GM21529 (cell line): ENCODE measurements around the gene ABCC6.

ENCODE experiments used
- ATAC-seq: cut with Tn5 transposase; IDR thresholded peaks from one replicate; pipeline ENCODE4 v1.9.1; 2021; ENCODE audit not compliant: unreplicated experiment

The ABCC6 gene

DNA sequence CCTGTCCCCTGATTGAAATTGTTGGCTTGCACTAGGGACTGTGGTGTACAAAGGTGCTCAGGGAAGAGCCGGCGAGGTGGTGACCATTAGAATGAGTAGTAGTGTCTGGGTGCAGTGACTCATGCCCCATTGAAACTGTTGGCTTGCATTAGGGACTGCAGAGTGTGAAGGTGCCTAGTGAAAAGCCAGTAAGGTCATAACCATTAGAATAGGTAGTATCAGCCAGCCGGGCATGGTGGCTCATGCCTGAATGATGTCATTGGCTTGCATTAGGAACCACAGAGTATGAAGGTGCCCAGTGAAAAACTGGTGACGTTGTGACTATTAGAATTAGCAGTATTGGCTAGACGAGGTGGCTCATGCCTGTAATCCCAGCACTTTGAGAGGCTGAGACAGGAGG lies 78.9 kb downstream of the ABCC6 start:
- ATAC-seq, result no peak

DNA sequence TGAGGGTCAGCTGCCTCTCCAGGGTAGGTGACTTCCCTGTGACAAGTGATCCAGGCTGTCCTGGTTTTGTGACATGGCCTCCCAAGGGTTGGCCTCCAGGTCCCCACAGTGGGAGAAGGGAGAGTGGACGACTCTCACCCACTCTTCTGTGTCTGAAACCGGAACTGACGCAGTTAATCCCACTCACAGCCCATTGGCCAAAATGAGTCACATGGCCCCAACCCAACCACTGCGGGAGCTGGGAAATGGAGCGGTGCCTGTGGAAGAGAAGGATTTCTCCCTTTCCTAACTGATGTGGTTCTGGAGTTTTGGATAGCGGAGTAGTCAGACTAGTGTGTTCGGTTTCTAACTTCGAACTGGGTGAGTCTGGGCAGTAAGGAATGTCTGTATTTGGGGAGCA lies 79.4 kb downstream of the ABCC6 start:
- no peak for ATAC-seq

DNA sequence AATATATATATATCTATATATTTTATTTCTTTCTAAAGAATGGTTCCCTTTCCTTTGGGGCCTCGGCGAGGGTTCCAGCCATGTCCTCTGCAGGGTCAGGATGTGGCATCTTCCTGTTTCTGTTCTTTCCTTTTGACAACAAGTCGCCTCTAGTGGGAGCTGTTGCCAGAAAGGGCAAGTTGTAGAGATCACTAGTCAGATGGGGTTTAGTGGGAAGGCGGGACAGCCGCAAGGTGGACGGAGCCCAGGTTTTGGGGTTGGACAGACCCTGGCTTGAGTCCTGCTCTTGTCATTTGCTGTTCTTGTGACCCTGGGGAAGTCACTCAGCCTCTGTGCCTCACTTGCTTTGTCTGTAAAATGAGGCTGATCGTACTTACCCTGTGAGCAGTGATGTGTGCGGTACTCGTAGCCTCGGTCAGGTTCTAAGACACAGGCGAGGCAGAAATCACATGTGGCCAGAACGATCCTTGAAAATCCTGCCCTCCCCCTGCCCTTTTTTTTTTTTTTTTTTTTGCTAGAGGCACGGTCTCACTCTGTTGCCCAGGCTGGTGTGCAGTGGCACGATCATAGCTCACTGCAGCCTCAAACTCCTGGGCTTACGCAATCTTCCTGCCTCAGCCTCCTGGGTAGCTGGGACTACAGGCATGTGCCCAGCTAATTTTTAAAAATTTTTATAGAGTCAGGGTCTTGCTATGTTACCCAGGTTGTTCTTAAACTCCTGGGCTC lies 80.1 kb downstream of the ABCC6 start:
- ATAC-seq, result no peak

DNA sequence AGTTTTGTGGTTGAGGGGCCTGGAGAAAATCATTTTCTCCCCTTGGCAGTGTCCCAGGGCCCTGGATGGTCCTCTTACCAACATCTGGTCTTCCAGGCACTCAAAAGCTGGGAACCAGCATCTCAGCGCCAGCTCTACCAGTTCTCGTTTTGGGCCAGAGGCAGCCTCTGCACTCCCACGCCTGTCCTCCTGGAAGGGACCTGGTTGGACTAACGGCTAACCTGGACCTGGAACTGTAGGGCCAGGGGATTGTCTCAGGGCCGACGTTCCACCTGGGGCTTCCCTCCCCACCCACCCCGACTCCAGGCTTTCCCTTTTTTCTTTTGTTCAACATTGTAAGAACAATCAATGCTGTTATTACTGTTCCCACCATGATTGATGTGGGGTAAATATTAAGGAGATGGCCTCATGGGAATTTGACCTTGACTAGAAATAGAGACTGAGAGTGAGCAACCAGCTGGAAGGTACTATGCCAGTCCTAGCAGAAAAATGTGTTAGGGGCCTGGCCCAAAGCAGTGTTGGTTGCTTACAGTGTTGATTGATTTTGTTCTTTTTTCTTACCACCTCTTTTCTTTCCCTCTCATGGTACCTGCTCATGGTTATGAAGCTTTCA lies 81.4 kb downstream of the ABCC6 start:
- ATAC-seq, result no peak

DNA sequence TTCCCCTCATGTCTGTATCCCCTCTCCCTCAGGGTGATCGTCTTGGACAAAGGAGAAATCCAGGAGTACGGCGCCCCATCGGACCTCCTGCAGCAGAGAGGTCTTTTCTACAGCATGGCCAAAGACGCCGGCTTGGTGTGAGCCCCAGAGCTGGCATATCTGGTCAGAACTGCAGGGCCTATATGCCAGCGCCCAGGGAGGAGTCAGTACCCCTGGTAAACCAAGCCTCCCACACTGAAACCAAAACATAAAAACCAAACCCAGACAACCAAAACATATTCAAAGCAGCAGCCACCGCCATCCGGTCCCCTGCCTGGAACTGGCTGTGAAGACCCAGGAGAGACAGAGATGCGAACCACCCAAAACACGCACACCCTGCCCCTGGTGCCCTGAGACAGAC lies 82.2 kb downstream of the ABCC6 start:
- no peak for ATAC-seq

DNA sequence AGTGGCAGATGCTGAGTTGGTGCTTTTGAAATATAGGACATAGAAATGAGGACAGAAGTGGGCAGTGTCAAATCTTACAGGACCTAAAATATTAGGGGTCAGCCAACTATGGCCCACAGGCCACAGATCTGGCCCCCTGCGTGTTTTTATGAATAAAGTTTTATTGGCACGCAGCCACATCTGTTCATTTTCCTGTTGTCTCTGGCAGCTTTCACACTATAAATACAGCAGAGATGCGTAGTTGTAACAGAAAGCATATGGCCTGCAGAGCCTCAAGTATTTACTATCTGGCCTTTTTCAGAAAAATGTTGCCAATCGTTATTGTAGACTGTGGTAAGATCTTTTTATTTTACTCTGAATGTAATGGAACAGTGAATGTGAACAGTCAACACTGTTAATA lies 82.8 kb downstream of the ABCC6 start:
- no peak for ATAC-seq

DNA sequence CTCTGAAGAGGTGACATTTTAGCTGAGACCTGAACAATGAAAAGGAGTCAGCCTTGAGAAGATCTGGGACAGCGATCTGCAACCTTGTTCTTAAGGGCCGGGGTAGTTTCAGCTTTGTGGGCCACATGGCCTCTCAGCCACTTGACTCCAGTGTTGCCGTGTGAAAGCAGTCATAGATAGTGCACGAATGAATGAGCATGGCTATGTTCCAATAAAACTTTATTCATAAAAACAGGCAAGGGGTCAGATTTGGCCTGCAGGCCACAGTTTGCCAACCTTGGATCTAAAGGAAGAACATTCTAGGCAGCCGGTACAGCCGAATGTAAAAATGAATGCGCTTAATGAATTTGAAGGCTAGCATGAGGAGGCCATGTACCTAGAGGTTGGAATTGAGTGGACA lies 83.5 kb downstream of the ABCC6 start:
- no peak for ATAC-seq

DNA sequence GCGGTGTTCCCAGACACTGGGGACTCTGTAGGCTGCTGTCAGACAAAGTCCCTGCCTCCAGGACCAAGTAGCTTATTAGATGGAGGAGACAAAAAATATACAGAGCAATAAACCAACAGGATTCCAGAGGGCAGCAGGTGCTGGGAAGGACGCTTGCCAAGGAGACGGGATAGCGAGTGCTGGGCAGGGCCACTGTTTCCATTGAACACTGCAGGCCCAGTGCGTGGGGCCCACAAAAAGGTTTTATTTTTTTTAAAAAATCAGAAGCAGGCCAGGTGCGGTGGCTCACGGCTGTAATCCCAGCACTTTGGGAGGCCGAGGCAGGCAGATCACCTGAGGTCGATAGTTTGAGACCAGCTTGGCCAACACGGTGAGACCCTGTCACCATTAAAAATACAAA lies 84.2 kb downstream of the ABCC6 start:
- ATAC-seq, result no peak

DNA sequence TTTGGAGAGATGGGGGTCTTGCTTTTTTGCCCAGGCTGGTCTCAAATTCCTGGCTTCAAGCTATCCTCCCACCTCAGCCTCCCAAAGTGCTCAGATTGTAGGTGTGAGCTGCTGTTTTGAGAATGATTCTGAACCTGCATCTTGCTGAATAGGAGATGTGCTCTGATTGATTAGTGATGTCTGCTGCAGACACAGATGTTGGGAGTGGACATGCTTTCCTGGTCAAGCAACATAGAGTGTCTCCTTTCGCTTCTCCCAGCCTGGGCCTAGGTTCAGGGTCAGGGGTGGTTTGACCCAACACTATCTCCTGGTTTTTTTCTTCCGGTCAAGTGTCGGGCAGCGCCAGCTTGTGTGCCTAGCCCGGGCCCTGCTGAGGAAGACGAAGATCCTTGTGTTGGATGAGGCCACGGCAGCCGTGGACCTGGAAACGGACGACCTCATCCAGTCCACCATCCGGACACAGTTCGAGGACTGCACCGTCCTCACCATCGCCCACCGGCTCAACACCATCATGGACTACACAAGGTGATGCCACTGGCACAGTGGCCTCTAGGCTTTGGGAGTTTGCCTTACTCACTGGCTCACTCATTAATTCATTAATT lies 85.2 kb downstream of the ABCC6 start:
- ATAC-seq, result no peak

DNA sequence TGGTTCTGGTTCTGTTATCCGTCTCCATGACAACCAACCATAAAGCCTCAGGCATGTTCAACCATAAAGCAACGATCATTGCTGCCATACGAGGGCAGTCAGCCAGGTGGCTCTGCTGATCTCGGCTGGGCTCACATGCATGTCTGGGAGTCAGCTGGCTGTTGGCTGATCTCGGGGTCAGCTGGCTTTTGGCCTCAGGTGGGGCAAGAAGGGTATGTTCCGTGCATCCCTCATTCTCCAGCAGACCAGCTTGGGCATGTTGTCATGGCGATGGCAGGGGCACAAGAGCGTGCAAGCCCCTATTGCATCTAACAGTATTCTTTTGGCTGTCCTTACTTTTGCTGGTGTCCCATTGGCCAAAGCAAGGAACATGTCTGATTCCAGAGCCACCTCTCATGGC lies 86.2 kb downstream of the ABCC6 start:
- no peak for ATAC-seq

DNA sequence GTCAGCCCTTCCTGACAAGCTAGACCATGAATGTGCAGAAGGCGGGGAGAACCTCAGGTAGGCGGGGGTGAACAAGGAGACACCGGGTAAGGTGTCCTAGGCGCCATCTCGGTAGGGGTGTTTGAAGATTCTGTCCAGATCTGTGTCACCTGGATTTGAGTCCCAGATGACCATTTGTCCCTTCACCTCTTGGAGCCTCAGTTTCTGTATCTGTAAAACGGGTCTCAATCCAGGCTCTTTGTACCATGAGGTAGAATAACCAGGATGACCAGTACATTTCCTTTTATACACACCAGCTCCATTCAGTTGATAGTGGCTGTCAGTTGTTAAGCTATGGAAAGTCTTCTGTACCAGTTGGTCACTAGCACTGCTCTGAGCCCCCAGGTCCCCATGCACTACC lies 86.7 kb downstream of the ABCC6 start:
- ATAC-seq, result no peak

DNA sequence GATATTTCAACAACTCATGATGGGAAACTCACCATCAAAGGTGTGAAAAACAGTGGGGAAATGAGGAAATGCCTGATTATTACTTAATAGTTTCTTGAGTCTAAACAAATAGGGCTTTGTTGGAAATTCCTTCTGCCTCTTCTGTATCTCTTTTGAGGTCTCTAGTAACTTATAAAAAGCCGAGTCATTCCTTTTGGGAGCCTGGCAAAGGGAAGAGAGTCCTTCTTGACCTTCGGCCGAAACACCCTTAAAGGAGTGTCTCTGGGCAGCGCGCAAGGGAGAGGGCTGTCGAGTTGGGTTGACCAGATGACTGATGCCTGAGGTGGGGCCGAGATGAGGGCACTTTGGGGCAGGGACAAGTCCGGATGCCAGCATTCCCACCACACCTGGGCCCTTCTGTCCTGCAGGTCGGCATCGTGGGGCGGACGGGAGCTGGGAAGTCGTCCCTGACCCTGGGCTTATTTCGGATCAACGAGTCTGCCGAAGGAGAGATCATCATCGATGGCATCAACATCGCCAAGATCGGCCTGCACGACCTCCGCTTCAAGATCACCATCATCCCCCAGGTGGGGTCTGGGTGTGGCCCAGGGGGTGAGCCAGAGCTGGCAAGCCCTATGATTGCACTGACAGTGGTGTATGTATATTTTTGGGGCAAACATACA lies 89.2 kb downstream of the ABCC6 start:
- ATAC-seq, result no peak

DNA sequence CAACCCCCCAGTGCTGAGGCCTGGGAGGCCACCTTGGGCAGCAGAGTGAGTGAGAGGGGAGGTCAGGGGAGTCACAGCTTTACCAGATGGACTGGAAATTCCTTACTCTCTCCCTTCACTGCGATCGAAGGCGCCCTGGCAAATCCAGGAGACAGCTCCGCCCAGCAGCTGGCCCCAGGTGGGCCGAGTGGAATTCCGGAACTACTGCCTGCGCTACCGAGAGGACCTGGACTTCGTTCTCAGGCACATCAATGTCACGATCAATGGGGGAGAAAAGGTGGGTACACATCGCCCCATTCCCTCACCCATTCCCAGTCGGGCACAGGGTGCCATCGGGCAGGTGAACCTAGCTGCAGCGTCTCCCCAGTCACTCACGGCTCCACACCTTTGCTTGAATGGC lies 91.6 kb downstream of the ABCC6 start:
- ATAC-seq, result no peak

DNA sequence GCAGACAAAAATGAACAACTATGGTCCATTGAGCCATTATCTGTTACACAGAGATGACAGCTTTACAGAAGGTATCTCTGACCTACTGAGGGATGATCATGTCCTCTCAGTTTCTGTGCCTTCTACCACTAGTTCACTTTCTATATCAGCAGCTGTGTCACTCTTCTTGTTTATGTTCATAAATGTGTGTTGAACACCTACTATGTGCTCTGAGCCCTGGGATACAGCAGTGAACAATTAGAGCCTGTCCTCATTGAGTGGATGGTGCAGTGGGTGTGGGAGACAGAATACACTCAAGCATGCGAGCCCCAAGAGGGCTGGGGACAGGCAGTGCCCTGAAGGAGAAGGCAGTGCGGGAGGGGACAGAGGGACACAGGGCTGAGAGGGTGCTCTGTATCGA lies 92.1 kb downstream of the ABCC6 start:
- no peak for ATAC-seq

DNA sequence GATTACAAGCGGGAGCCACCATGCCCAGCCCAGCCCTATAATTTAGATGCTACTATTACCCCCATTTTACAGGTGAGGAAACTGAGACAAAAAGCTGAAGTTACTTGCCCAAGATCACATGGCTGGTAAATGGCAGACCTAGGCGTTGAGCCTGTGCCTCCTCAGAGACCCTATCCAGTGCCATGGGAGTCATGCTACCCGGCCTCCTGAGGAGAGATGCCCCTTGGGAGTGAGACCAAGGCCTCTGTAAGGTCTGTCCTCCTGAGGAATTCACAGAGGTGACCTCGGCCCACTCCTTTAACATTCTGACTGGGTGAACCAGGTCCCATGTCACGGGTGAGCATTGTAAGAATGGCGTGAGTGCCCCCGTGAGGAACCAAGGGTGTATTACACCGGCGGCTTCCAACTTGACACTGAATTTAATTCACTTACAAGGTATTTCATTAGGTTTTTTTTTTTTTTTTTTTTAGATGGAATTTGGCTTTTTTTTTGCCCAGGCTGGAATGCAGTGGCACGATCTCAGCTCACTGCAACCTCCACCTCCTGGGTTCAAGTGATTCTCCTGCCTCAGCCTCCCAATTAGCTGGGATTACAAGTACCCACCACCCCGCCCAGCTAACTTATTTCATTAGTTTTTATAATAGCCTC lies 95.7 kb downstream of the ABCC6 start:
- ATAC-seq, result no peak

DNA sequence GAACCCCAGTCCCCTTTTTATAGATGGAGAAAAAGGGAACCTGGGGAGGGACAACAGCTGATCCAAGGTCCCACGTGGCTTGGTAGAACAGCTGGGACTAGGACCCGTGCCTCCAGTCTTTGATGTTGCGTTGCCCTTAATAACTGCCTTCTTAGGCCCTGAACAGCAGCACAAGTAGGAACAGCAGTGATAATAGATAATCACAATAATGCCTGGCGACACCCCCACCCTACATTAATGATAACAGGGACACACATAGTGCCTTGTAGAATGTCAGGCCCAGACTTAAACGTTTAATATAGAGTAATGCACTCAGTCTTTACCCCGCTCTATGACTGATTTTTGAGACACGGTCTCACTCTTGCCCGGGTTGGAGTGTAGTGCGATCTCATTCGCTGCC lies 96.4 kb downstream of the ABCC6 start:
- ATAC-seq, result no peak

DNA sequence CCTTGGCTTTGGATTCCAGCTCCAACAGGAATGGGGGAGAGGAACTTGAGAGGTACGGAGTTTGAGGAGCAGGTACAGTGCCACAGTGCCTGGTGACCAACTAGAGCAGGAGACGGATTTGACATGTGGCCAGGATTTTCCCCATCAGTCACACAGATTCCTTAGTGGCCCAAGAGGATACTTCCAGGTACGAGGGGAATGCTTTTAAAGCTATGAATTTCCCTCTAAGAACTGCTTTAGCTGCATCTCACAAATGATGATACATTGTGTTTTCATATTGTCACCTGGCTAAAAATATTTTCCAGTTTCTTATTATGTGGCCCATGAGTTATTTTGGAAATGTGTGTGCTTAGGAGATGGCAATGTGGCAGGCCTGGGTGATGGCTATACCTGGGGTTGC lies 98.3 kb downstream of the ABCC6 start:
- no peak for ATAC-seq

DNA sequence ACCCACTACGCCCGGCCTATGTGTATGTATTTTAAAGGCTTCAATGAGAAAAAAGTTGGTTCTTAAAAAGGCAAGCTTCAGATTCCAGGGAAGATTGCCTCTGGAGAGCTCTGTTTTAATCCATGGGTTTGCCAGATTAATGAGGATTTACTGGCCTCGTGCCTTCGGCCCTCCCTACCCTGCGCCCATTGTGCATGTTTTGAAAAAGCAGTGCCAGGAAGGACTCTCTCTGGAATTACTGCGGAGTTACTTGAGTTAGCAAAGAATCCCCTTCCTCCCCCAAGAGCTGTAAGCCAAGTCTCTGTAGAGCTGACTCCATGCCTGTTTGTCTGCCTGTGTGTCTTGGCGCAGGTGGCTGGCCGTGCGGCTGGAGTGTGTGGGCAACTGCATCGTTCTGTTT lies 98.9 kb downstream of the ABCC6 start:
- ATAC-seq, result no peak

DNA sequence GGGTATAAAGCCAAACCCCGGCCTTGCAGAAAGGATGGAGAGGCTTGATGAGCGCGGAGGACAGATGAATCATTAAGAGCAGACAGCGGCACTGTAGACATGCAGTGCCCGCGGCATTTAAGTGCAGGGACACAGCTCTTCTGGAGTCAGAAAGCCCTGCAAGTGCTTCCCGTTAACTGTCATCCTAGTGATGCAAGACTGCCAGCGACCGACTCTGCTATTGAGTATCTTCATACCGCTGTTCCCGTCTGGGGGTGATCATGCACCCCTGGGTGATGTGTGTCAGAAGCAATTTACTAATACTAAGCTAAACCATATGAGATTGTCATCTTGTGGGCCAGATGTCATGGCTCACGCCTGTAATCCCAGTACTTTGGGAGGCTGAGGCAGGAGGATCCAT lies 101.0 kb downstream of the ABCC6 start:
- no peak for ATAC-seq

DNA sequence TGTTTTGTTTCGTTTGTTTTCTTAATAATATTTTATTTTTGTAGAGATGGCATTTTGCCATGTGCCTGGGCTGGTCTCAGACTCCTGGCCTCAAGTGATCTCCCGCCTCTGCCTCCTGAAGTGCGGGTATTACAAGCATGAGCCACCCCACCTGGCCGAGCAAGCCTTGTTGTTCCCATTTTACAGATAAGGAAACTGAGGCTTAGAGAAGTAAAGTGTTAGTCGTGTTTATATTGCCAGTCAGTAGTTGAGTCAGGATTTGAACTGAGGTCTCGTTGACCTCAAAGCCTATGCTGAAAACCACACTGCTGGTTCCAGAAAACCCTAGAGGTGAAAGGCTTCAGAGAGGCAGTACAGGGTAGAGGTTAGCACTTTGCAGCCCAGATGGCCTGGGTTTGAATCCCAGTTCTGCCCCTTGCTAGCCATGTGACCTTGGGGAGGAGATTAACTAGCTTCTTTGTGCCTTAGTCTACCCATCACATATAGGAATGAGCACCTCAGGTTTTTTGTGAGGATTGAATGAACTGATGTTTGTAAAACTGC lies 102.0 kb downstream of the ABCC6 start:
- no peak for ATAC-seq

DNA sequence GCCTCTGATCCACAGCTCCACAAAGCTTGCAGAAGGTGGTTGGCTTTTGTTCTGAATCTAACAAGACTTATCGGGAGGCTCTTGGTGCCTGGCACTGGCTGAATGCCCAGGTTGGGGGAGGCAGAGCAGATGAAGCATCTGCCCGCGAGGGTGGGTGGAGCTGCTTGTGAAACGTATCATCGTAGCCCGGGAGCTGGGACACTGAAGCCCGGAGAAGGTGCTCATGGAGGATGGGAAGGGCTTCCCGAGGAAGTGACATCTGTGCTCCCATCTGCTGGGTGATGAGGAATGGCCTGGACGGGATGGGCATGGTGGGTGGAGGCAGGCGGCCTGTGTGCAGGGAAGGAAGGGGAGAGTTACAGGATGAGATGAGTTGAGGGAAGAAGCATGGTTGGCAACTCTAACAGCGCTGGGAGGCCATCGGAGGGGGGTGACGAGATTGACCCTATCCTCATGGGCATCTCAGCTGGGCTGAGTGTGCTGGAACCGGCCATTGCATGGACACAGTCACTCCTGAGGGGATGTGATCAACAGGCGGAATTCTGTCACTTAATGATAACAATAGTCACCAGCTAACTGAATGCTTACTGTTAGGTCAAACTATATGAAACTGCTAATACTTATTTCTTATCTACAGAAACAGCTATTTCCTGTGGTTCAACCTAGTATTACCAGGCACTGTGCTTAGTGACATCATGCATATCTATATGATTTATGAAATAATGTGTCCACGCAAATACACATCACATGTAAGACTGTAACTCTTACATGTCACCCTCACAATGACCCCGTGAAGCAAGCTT lies 102.7 kb downstream of the ABCC6 start:
- ATAC-seq, result no peak
